GM10266 (cell line): ENCODE data around the gene LHFPL6.
A peak's percentile ranks its signal among the peaks of the same experiment; 100 is the strongest.

Experiments used
- DNase-seq: peaks from one replicate; pipeline ENCODE4 v3.0.0; 2012; ENCODE audit errors: extremely low spot score
- CTCF ChIP-seq: IDR thresholded peaks from 2 replicates; pipeline ENCODE4 v1.5.1; 2012; ENCODE audit warnings: mild to moderate bottlenecking, low read depth; ENCODE audit not compliant: control insufficient read depth, insufficient read depth; ENCODE audit errors: missing control alignments

LHFPL6 gene

GRCh38 chr13:39385154-39385553 lies 217.8 kb downstream of the LHFPL6 start:
- DNase-seq, result no peak
- TF ChIP-seq CTCF, result no peak

GRCh38 chr13:39381456-39381855 lies 221.5 kb downstream of the LHFPL6 start:
- DNase-seq, result no peak
- no peak for TF ChIP-seq CTCF

GRCh38 chr13:39379667-39380655 lies 223.0 kb downstream of the LHFPL6 start:
- DNase-seq, result no peak
- no peak for TF ChIP-seq CTCF

GRCh38 chr13:39379118-39379517 lies 223.9 kb downstream of the LHFPL6 start:
- DNase-seq, result peak; percentile 6

GRCh38 chr13:39378306-39378705 lies 224.7 kb downstream of the LHFPL6 start:
- no peak for TF ChIP-seq CTCF
- no peak for DNase-seq

More at GRCh38 chr13:39379118-39379517, 223.9 kb downstream of the LHFPL6 start:
- no peak for TF ChIP-seq CTCF

- no peak for TF ChIP-seq CTCF
These were observed 225.3 kb downstream of the LHFPL6 start for GRCh38 chr13:39377699-39378098.

GRCh38 chr13:39376076-39376475 lies 226.9 kb downstream of the LHFPL6 start:
- TF ChIP-seq CTCF, result no peak
- DNase-seq, result no peak

More at GRCh38 chr13:39377699-39378098, 225.3 kb downstream of the LHFPL6 start:
- DNase-seq, result no peak
